SK-N-MC (cell line): ENCODE data around the gene CFD.

ENCODE experiments used
- EZH2 ChIP-seq: fragments of 200-600 bp; sonication (generic); IDR thresholded peaks from one replicate; pipeline ENCODE4 v1.6.1; 2017; ENCODE audit warnings: antibody characterized with exemption
- POLR2AphosphoS5 ChIP-seq: IDR thresholded peaks from 2 replicates; pipeline ENCODE4 v1.6.1; 2012; ENCODE audit warnings: mild to moderate bottlenecking, low read depth, low read length, borderline replicate concordance

GRCh38 chr19:900043-900301, 40.5 kb downstream of the CFD start:
- no peak for TF ChIP-seq POLR2AphosphoS5
- no peak for TF ChIP-seq EZH2
